Activated CD8-positive, alpha-beta memory T cell treated with anti-CD3 and anti-CD28 coated beads, Interleukin-2, amount 50 U/mL, for 24 hours (primary cell): ENCODE results near the gene MYO10.
"Not testable (repeated sequence)": the region's sequence is repeated elsewhere in the genome, so short reads cannot be mapped to it uniquely, and the experiment has no call there.

Experiments used
- DNase-seq: peaks from one replicate; pipeline ENCODE4 v3.0.0-alpha.2; 2020; ENCODE audit errors: extremely low read depth

MYO10 gene

GRCh38 chr5:16668631-16669030 is 267.5 kb downstream of the MYO10 start:
- no peak for DNase-seq

GRCh38 chr5:16668194-16668593 is 267.9 kb downstream of the MYO10 start:
- no peak for DNase-seq

GRCh38 chr5:16666883-16667398 is 269.1 kb downstream of the MYO10 start:
- DNase-seq = no peak

- no peak for DNase-seq
These were observed 269.8 kb downstream of the MYO10 start for GRCh38 chr5:16666130-16666882.

- no peak for DNase-seq
These were observed 270.5 kb downstream of the MYO10 start for GRCh38 chr5:16665601-16666000.

GRCh38 chr5:16664368-16664767 is 271.7 kb downstream of the MYO10 start:
- no peak for DNase-seq

GRCh38 chr5:16663840-16664239 is 272.2 kb downstream of the MYO10 start:
- no peak for DNase-seq

- DNase-seq = no peak
These were observed 274.4 kb downstream of the MYO10 start for GRCh38 chr5:16661713-16662112.

- DNase-seq = no peak
These were observed 275.1 kb downstream of the MYO10 start for GRCh38 chr5:16660982-16661381.

- no peak for DNase-seq
These were observed 276.6 kb downstream of the MYO10 start for GRCh38 chr5:16659536-16659935.

- no peak for DNase-seq
These were observed 279.4 kb downstream of the MYO10 start for GRCh38 chr5:16656561-16657191.

- DNase-seq = no peak
These were observed 281.3 kb downstream of the MYO10 start for GRCh38 chr5:16654647-16655334.

GRCh38 chr5:16648739-16649138 is 287.3 kb downstream of the MYO10 start:
- not testable (repeated sequence) for DNase-seq

- DNase-seq = no peak
These were observed 291.7 kb downstream of the MYO10 start for GRCh38 chr5:16644301-16644889.

- DNase-seq = no peak
These were observed 293.2 kb downstream of the MYO10 start for GRCh38 chr5:16642867-16643266.

- no peak for DNase-seq
These were observed 296.9 kb downstream of the MYO10 start for GRCh38 chr5:16639206-16639605.

- no peak for DNase-seq
These were observed 307.7 kb downstream of the MYO10 start for GRCh38 chr5:16628376-16628775.

GRCh38 chr5:16626696-16627264 is 309.3 kb downstream of the MYO10 start:
- DNase-seq = no peak

- DNase-seq = no peak
These were observed 311.0 kb downstream of the MYO10 start for GRCh38 chr5:16625096-16625495.

GRCh38 chr5:16619136-16619535 is 317.0 kb downstream of the MYO10 start:
- DNase-seq = no peak

GRCh38 chr5:16618138-16618897 is 317.8 kb downstream of the MYO10 start:
- DNase-seq = no peak
